SK-N-SH (cell line): ENCODE data around the gene DIAPH2. TPM values are rescaled to one million over a fixed set of nuclear protein-coding genes. Genes with fewer than 3 reads are reported as not detected.

ENCODE experiments used
- CTCF ChIA-PET: fragments of 300-600, 350-600 bp; formaldehyde crosslinking; extraction: SDS; loops from one replicate; lab custom pipeline; 2021; lab: Yijun Ruan, JAX
- POLR2A ChIA-PET: fragments of 350-600 bp; sonication (Branson Sonifier 250); formaldehyde crosslinking; extraction: SDS; loops from one replicate; lab custom pipeline; 2020; ENCODE audit warnings: antibody characterized with exemption, inconsistent platforms; lab: Yijun Ruan, JAX
- DNase-seq: peaks from one replicate; pipeline ENCODE4 v3.0.0; 2012
- H2AFZ ChIP-seq: fragments of 200-600 bp; sonication (generic); 2 replicates; pipeline ENCODE4 v1.8.1; 2016; ENCODE audit warnings: antibody characterized with exemption, mild to moderate bottlenecking, low read depth
- H3F3A ChIP-seq: fragments of 200-600 bp; sonication (generic); replicated peaks from 2 replicates; pipeline ENCODE3; 2016; ENCODE audit warnings: antibody characterized with exemption, mild to moderate bottlenecking; ENCODE audit not compliant: insufficient read depth
- H3K27ac ChIP-seq, 2 experiments: fragments of 200-500 bp in 1 of 2; fragments of 200-600 bp in 1 of 2; sonication (Bioruptor generic) in 1 of 2; sonication (generic), shearing (Covaris generic) in 1 of 2; 2 replicates each; pipeline versions ENCODE4 v1.5.1 to v1.6.1; 2014 to 2016; ENCODE audit warnings: low read depth in 2 of 2, inconsistent platforms in 1 of 2, low read length in 1 of 2, mild to moderate bottlenecking in 1 of 2, mixed read lengths in 1 of 2
- H3K27me3 ChIP-seq: fragments of 200-600 bp; sonication (generic), shearing (Covaris generic); 2 replicates; pipeline ENCODE4 v1.6.1; 2016; ENCODE audit warnings: mixed run types; ENCODE audit not compliant: insufficient read depth
- H3K36me3 ChIP-seq, 2 experiments: fragments of 200-500 bp in 1 of 2; fragments of 200-600 bp in 1 of 2; sonication (Bioruptor generic) in 1 of 2; sonication (generic) in 1 of 2; replicated peaks in 1 of 2; 2 replicates each; pipeline versions ENCODE3 to v1.5.1; 2014 to 2016; ENCODE audit warnings: low read length in 1 of 2, mild to moderate bottlenecking in 1 of 2; ENCODE audit not compliant: insufficient read depth in 2 of 2, control insufficient read depth in 1 of 2
- H3K4me1 ChIP-seq, 2 experiments: fragments of 200-500 bp in 1 of 2; fragments of 200-600 bp in 1 of 2; sonication (Bioruptor generic) in 1 of 2; sonication (generic), shearing (Covaris generic) in 1 of 2; 2 replicates each; pipeline versions ENCODE4 v1.5.1 to v1.6.1; 2014 to 2016; ENCODE audit warnings: low read depth in 1 of 2, low read length in 1 of 2, mixed run types in 1 of 2; ENCODE audit not compliant: insufficient read depth in 2 of 2, control insufficient read depth in 1 of 2
- H3K4me2 ChIP-seq: fragments of 200-600 bp; sonication (generic), shearing (Covaris generic); 2 replicates; pipeline ENCODE4 v1.6.1; 2017; ENCODE audit warnings: mixed run types
- H3K4me3 ChIP-seq, 2 experiments: fragments of 200-500 bp in 1 of 2; fragments of 200-600 bp in 1 of 2; sonication (Bioruptor generic) in 1 of 2; sonication (generic), shearing (Covaris generic) in 1 of 2; 2 replicates each; pipeline versions ENCODE4 v1.5.1 to v1.8.1; 2014 to 2016; ENCODE audit warnings: low read depth in 2 of 2, inconsistent platforms in 1 of 2, low read length in 1 of 2, mild to moderate bottlenecking in 1 of 2, mixed read lengths in 1 of 2, moderate library complexity in 1 of 2
- H3K79me2 ChIP-seq: fragments of 200-600 bp; sonication (generic); 2 replicates; pipeline ENCODE4 v1.8.1; 2017; ENCODE audit warnings: mild to moderate bottlenecking; ENCODE audit not compliant: insufficient read depth
- H3K9ac ChIP-seq: fragments of 200-600 bp; sonication (generic); 2 replicates; pipeline ENCODE4 v1.6.1; 2017; ENCODE audit warnings: mixed run types
- H3K9me2 ChIP-seq: fragments of 200-600 bp; sonication (generic); 2 replicates; pipeline ENCODE4 v1.6.1; 2017; ENCODE audit warnings: mixed run types
- H3K9me3 ChIP-seq: fragments of 200-600 bp; sonication (generic); 2 replicates; pipeline ENCODE4 v1.6.1; 2017; ENCODE audit warnings: mixed run types, mild to moderate bottlenecking, moderate library complexity
- H4K20me1 ChIP-seq: fragments of 200-600 bp; sonication (generic); 2 replicates; pipeline ENCODE4 v1.6.1; 2017; ENCODE audit warnings: mild to moderate bottlenecking, mixed run types; ENCODE audit not compliant: insufficient read depth
- FOSL2 ChIP-seq: IDR thresholded peaks from 2 replicates; pipeline ENCODE4 v1.4.0; 2012; ENCODE audit warnings: low read depth, mild to moderate bottlenecking, moderate library complexity, borderline replicate concordance
- FOXJ3 ChIP-seq: sonication (generic); formaldehyde crosslinking; IDR thresholded peaks from 2 replicates; pipeline ENCODE4 v1.5.1; 2020; ENCODE audit warnings: mild to moderate bottlenecking, missing genetic modification reagents
- GATA2 ChIP-seq: sonication (generic); formaldehyde crosslinking; IDR thresholded peaks from 2 replicates; pipeline ENCODE4 v1.5.0; 2020; ENCODE audit warnings: mild to moderate bottlenecking, missing genetic modification reagents
- MEF2A ChIP-seq: IDR thresholded peaks from 2 replicates; pipeline ENCODE4 v1.4.0; 2012; ENCODE audit warnings: low read depth, borderline replicate concordance
- MXI1 ChIP-seq: IDR thresholded peaks from 2 replicates; pipeline ENCODE4 v1.6.1; 2012; ENCODE audit warnings: mild to moderate bottlenecking, low read depth, low read length, improper control_type of control experiment
- NFIC ChIP-seq: IDR thresholded peaks from 2 replicates; pipeline ENCODE4 v1.4.0; 2012; ENCODE audit warnings: borderline replicate concordance
- NRF1 ChIP-seq: IDR thresholded peaks from 2 replicates; pipeline ENCODE4 v1.6.1; 2012; ENCODE audit warnings: low read depth, mild to moderate bottlenecking, low read length
- SIN3A ChIP-seq: IDR thresholded peaks from 2 replicates; pipeline ENCODE4 v1.6.1; 2012; ENCODE audit warnings: low read depth, mild to moderate bottlenecking, low read length, moderate library complexity, borderline replicate concordance
- TAF1 ChIP-seq: IDR thresholded peaks from 2 replicates; pipeline ENCODE4 v1.6.1; 2012; ENCODE audit warnings: low read depth, mild to moderate bottlenecking, low read length, moderate library complexity, borderline replicate concordance
- USF1 ChIP-seq: IDR thresholded peaks from 2 replicates; pipeline ENCODE4 v1.4.0; 2012; ENCODE audit warnings: low read depth, borderline replicate concordance
- YY1 ChIP-seq: IDR thresholded peaks from 2 replicates; pipeline ENCODE4 v1.4.0; 2012; ENCODE audit warnings: low read depth, mild to moderate bottlenecking
- ZBTB33 ChIP-seq: IDR thresholded peaks from 2 replicates; pipeline ENCODE4 v1.4.0; 2012; ENCODE audit warnings: low read depth, borderline replicate concordance
- WGBS: methylation state at CpG from one replicate; pipeline ENCODE4 v1.1.6; 2017; ENCODE audit warnings: low lambda C conversion rate; 5-methylcytosine and 5-hydroxymethylcytosine counted together
- polyA plus RNA-seq, 3 experiments: library from polyadenylated mRNA; depleted of rRNA; stranded (reverse); fragments of >200 nt; gene quantifications; 2 replicates each; pipeline ENCODE4 v1.2.3, GENCODE V29; 2012

Gene DIAPH2
- polyA plus RNA-seq, 1 of the 3 experiments (the other 2 are of a cell fraction): 1.1 TPM

- no peak for DNase-seq
- TF ChIP-seq NRF1 (no peak), SIN3A (no peak), USF1 (no peak), YY1 (no peak), GATA2 (CRISPR knock-in tag) (no peak), ZBTB33 (no peak), MXI1 (no peak), FOXJ3 (no peak), TAF1 (no peak), MEF2A (no peak)
- H3K9ac ChIP-seq: no peak overlapping the region
- H4K20me1 ChIP-seq: no peaks in the 10 kb centered on the region
- ChIA-PET CTCF (interaction anchor here (0.6 to 1.2 kb wide), 2 partner anchors 19 to 58 kb away, joined by 3 read pairs; no protein-coding TSS in a partner anchor), POLR2A (no interaction called here)
- H3K27ac ChIP-seq: peak overlapping the region in 1 of 2 experiments; percentile 65; a peak in 2 of 4 replicates
- H3K4me1 ChIP-seq: no peaks in the 10 kb centered on the region
- WGBS: 9% methylated on average over 1 of the region's 1 CpG
- H3K79me2 ChIP-seq: no peaks in the 10 kb centered on the region
- H3K27me3 ChIP-seq: no peaks in the 10 kb centered on the region
- H3K4me2 ChIP-seq: no peak overlapping the region
- no peaks in the 10 kb centered on the region for H3K9me3 ChIP-seq
- no peak overlapping the region for H2AFZ ChIP-seq
- H3K4me3 ChIP-seq: no peak overlapping the region
- no peaks in the 10 kb centered on the region for H3K36me3 ChIP-seq
- no peaks in the 10 kb centered on the region for H3K9me2 ChIP-seq
- no peaks in the 10 kb centered on the region for H3F3A ChIP-seq
Measured at GRCh38 chrX:96703816-96704215, 19.2 kb downstream of the DIAPH2 start.

- Histone ChIP-seq H3K9me2 (no peaks in the 10 kb centered on the region), H3K36me3 (no peaks in the 10 kb centered on the region), H4K20me1 (no peaks in the 10 kb centered on the region), H3K27ac (peak overlapping the region in 1 of 2 experiments; percentile 65; a peak in 2 of 4 replicates)
- TF ChIP-seq NFIC: no peak
- TF ChIP-seq FOSL2: peak; percentile 16; the same call in 1 of the 2 replicates
- TF ChIP-seq, all 33 proteins: peak for 1
- Histone ChIP-seq H3F3A (no peaks in the 10 kb centered on the region), H3K9me3 (no peaks in the 10 kb centered on the region), H3K79me2 (no peaks in the 10 kb centered on the region), H3K4me3 (no peak overlapping the region), H3K4me1 (no peaks in the 10 kb centered on the region), H2AFZ (no peak overlapping the region), H3K9ac (no peak overlapping the region), H3K27me3 (no peaks in the 10 kb centered on the region), H3K4me2 (no peak overlapping the region)
- DNase-seq: no peak
- CTCF ChIA-PET: interaction anchor here (1.2 kb wide), 1 partner anchor 18 kb away, joined by 3 read pairs; no protein-coding TSS in a partner anchor
- POLR2A ChIA-PET: no interaction called here
- WGBS: 17% methylated on average over 2 of the region's 2 CpGs
Measured at GRCh38 chrX:96704629-96705028, 20.0 kb downstream of the DIAPH2 start.
